ENCODE results near the gene SYNE3.

SYNE3 gene

DNA sequence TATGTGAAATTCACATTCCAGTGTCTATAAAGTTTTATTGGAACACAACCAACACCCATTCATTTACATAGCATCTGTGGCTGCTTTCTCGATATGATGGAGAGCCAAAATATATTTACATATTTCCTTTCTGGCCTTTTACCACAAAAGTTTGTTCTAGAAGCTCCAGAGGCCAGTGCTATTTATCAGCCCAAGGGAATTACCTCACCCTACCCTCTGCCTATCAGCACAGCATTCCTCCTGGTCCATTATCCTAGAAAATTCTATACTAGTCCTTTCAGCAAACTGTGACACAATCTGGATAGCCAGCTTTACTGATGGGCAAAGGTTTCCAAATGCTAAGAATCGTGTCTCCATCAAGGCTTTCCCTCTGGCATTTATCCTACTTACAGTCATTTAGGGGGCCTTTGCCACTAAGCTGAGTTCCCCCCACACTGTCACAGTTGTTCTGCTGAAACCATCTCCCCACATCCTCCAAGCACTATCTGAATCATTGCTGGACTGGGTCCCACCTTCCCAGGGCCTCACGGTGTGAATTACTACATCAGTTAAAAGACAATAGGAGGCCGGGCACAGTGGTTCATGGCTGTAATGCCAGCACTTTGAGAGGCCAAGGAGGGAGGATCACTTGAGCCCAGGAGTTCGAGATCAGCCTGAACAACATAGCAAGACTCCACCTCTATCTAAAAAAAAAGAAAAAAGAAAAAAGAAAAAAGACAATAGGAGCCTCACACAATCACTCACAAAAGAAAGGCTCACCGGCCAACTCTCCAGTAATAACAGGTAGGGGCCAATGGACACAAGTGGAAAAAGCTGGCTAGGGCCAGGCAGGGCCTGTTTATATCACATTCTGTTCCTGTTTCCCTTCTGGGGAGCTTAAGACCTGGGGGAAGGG lies 12.1 kb downstream of the SYNE3 start:
- peak; percentile 48 to 56 for DNase-seq

- DNase-seq = no peak
These were observed 12.9 kb downstream of the SYNE3 start for GRCh38 chr14:95503365-95504134.

DNA sequence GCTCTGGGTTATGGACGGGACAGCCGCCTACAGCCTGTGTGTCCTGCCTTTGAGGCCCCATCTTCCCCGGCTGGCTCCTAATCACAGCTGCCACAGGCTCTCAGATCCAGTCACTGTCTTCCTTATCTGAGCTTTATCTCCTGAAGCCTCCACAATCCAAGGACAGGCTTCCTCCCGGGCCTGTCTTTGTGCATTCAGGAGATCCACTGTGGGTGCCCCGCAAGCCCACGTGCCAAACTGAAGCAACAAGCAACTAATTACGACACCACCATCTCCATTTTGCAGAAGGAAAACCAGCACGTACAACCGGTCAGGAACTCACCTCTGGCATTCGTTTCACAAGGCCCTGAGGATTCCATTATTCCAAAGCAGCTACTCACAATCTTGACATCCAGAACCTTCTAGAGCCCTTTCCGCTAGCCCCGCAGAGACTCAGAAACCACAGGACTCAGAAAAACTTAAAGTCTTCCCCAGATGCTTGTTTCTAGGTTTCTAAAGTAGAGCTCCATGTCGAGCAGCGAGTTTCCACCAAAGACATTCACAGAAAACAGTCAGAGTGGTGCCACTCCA lies 14.0 kb downstream of the SYNE3 start:
- no peak for DNase-seq

DNA sequence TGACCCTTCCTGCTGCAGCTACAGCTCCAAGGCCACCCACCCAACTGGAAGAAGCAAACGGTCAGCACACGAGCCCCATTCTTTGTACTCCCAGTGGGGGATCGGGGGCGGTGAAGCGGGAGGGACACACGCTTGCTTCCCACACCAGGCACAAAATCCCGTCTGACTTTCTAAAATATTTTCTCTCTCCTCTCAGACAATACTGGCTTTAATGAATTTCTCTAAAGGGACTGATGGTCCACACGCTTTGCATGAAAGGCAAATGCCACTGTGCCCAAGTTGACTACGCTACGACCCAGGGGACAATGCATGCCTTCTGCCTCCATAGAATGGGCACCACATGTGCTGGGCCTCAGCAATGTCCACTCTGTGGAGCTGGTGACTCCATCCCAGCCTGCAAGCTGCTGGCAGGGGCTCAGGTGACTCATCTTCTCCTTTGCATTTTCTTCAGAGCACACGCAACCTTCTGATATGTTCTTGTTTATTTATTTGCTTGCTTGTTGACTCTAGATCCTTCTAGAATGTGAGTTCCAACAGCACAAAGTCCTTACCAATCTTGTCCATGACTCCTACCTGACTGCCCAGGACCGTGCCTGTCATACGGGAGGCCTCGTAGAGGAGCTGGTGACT lies 15.6 kb downstream of the SYNE3 start:
- DNase-seq = no peak

- DNase-seq = no peak
These were observed 16.2 kb downstream of the SYNE3 start for GRCh38 chr14:95500201-95500681.

DNA sequence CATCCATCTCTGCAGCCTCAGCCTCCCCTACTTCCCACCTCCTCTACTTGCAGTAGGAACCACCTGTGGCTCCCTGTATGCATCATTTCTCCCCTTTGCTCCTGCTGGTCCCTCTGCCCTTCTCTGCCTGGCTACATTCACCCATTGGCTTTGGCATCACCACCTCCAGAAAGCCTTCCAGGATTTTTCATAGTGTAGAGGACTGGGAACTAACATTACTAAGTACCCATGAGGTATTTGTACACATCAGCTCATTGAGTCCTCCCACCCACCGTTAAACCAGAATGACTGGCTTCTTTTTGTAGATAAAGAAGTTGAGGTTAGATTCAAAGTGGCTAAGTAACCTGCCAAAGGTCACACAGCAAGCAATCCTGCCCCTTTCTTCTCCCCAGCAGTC lies 17.1 kb downstream of the SYNE3 start:
- DNase-seq = no peak

DNA sequence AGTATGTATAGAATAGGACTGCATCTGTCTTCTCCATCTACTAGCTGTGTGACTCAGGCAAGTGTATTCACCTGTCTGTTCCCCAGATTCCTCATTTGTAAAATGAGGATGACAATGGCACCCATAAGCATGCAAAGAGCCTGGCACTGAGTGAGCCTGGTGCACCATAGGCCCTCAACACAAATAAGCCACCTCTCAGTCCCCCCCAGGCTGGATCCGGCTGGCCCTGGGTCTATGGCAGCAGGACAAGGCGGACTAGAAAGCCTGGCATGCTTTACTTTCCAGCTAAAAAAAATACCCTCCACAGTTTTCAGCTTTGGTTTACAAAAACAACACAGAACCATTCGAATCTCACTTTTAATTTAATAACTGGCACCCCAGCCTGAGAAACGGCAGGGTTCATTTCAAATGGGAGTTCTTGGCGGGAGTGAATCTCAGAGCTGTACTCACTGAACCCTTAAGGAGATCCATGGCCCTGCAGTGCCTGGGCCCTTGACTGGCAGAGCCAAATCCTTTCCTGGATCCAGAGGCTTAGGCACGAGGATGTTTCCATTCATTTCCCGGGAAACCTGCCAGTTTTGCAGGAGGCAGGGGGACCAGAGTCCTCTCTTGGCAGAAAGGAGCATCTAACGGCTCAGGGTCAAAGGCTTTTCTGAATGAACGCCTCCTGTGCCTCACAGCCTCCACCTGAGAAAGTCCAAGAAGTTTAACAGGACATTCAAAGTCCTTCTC lies 17.7 kb downstream of the SYNE3 start:
- no peak for DNase-seq

DNA sequence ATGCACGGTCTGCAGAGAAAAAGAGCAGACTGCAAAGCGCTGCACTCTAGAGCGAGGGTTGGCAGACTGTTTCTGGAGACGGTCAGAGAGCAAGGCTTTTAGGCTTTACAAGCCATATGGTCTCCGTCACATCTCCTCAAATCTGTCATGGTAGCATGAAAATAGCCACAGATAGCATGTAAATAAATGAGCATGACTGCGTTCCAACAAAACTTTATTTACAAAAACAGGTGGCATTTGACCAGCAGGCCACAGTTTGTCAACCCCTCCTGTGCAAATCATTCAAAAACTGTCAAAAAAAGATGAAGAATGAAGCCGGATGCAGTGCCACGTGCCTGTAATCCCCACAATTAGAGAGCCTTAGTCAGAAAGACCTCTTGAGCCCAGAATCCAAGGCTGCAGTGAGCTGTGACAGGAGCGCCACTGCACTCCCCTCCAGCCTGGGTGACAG lies 18.9 kb downstream of the SYNE3 start:
- no peak for DNase-seq

- no peak for DNase-seq
These were observed 19.7 kb downstream of the SYNE3 start for GRCh38 chr14:95496690-95497259.

DNA sequence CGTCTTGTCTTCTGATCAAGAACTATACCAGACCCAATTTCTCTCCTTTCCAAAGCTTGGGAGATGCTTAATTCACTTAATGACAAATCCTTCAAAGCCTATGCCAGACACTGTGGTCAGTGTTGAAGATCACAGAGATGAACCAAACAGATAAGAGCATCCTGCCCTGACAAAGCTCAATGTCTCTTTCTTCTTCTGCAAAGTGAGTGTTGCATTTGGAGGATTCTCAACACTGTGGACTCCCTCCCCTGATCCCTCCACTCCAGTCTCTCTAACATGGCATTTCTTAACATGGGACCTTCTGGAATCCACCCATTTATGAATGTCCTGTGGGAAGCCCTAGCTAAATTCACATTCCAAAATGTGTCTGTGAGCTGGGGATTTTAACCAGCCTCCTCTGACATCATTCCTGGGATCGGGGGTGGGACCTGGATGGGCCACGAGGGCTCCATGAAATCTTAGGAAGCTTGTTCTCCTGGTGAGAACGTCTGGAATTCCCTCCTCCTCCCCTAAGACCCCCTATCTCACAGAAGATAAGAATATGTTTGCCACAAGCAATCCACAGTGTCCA lies 20.3 kb downstream of the SYNE3 start:
- no peak for DNase-seq

DNA sequence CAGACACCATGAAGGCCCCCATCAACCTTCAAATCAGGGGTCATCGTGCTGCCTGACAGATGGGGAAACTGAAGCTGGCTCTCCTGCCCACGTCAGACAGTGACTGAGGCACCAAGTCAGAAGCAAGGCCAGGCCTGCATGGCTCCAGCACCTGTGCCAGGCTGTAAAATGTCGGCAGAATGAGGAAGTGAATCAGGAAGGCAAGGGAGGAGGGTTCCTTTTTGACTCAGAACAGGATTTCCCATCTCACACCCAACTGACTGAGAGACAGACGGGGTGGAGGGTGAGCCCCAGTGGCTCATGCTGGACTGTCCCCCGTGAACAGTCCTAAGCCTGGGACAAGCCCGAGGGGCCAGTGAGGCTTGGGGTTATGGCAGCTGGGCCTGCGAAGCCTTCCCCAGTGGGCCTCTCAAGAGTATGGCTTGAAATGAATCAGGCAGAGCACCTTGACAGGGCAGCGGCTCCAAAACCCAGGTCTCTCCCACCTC lies 20.9 kb downstream of the SYNE3 start:
- peak; percentile 50 to 51 for DNase-seq

DNA sequence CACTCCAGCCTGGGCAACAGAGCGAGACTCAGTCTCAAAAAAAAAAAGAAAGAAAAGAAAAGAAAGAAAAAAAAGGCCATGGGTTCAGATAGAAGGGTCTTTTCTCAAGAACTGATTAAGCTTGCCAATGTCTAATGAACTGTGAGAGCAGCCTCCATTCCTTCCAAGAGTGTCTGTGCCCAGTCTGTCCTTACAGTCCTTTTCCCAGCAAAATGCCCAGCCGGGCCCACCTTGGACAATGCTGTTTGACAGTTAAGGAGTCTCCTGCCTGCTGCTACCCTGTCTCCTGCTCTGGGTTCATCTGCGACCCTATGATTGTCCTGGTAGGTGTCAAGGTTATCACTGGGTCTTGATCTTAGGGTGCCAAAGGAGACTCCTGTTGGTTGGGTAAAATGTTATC lies 21.4 kb downstream of the SYNE3 start:
- DNase-seq = no peak

DNA sequence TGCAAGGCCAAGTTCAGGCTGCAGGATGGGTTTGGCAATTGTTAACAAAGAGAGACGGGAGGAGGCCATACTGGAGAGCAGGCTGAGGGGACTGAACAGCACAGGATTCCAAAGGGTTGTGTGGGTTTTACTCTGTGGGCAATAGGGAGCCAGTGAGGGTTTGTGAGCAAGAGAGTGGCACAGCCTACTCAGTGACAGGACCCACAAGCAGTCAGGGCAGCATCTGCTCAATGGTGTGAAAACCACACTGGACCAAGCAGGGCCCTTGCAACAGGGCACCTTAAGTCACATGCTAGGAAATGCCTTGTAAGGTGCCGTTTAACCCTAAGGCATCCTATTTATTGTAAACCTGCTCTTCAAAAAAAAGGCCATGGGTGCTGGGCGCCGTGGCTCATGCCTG lies 22.0 kb downstream of the SYNE3 start:
- DNase-seq = no peak

DNA sequence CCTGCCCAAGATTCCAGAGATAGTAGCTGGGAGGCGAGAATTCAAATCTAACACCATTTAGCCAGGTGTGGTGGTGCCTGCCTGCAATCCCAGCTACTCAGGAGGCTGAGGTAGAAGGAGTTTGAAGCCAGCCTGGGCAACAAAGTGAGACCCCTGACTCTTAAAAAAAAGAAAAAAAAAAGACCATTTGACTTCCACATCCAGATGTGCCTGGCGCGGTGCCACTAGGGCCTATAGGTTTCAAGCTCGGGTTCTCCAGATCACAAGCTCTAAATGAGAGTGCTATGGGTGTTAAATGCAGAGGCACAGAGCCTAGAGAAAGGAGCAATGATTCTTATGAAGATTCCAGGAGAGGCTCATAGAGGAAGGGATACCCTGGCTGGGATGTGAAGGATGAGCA lies 22.5 kb downstream of the SYNE3 start:
- no peak for DNase-seq

- no peak for DNase-seq
These were observed 22.9 kb downstream of the SYNE3 start for GRCh38 chr14:95493503-95493902.

GRCh38 chr14:95491936-95492608 lies 24.4 kb downstream of the SYNE3 start:
- DNase-seq = no peak

GRCh38 chr14:95490727-95491451 lies 25.6 kb downstream of the SYNE3 start:
- no peak for DNase-seq

DNA sequence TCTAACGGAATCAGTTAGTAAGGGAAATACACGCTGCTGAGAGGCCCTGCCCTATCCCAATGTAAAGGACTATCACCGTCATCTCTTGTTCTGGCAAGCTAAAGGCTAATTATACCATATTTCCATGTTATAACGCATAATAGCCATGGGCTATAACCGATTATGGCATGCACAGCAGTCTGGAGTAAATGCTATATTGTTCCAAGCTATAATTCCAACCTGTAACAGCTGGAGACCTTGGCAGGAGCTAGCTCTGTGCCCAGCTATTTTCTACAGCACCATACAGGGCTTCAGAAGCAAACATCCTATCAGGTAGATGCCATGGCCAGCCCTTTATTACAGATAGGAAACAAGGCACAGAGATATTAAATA lies 26.3 kb downstream of the SYNE3 start:
- no peak for DNase-seq

- no peak for DNase-seq
These were observed 27.0 kb downstream of the SYNE3 start for GRCh38 chr14:95489214-95490137.

Data from activated T-cell treated with anti-CD3 and anti-CD28 coated beads, Interleukin-2, amount 50 U/mL, for 48 hours (primary cell).